Esophagus squamous epithelium (tissue), 4 donors: ENCODE data around the gene PTPRN2.

Experiments
- CTCF ChIP-seq, 6 experiments: fragments of 450-650 bp in 4 of 6; fragments of 200-600 bp in 2 of 6; sonication (generic) in 2 of 6; IDR thresholded peaks; one replicate each; pipeline ENCODE4 v1.5.1; 2016 to 2019; ENCODE audit warnings: antibody characterized with exemption in 6 of 6, mild to moderate bottlenecking in 4 of 6, moderate library complexity in 4 of 6
- POLR2A ChIP-seq, 4 donors: fragments of 450-650 bp; IDR thresholded peaks; one replicate each; pipeline ENCODE4 v1.6.1; 2017; ENCODE audit warnings: antibody characterized with exemption in 4 of 4, mild to moderate bottlenecking in 4 of 4, moderate library complexity in 3 of 4

- TF ChIP-seq CTCF (IDR thresholded peaks at IDR 0.05) (no peak), POLR2A (IDR thresholded peaks at IDR 0.05) (no peak)
These were observed 426.4 kb downstream of the PTPRN2 start for GRCh38 chr7:158161194-158161593.
